Right renal pelvis (tissue), 4 donors: ENCODE results near the gene VPS26A. TPM values are rescaled to one million over a fixed set of nuclear protein-coding genes. Genes with fewer than 3 reads are reported as not detected.
"Not testable (repeated sequence)": the region's sequence is repeated elsewhere in the genome, so short reads cannot be mapped to it uniquely, and the experiment has no call there.

Experiments used
- DNase-seq, 4 donors: peaks; one replicate each; pipeline ENCODE4 v3.0.0-alpha.2; 2013; ENCODE audit warnings: low read depth in 4 of 4, low spot score in 3 of 4, missing footprints in 1 of 4
- polyA plus RNA-seq, 4 donors: library from polyadenylated mRNA; unstranded; fragments of 120-200 nt; gene quantifications; one replicate each; pipeline ENCODE4 v1.2.1, GENCODE V29; 2013; ENCODE audit not compliant: insufficient read length in 4 of 4

Gene VPS26A
- polyA plus RNA-seq, 4 donors, result 81.2 to 103 (median 99.2) TPM

DNA sequence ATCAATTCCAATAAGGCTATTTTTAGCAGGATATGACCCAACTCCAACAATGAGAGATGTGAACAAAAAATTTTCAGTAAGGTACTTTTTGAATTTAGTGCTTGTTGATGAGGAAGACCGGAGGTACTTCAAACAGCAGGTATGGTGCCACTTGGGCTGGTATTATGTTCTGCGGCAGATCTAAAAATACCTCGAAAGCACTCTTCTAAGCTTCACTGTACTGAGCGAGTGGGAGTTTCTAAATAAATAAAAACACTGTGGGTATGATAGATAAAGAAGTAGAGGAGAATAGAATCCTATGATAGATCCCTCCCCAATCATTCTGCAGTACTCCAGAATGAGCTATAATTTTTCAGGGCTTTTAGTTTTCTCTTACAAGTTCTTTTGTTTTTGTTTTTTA, 44.5 kb downstream of the VPS26A start:
- no peak for DNase-seq

- no peak for DNase-seq
These were observed 48.4 kb downstream of the VPS26A start for GRCh38 chr10:69172241-69172982.

DNA sequence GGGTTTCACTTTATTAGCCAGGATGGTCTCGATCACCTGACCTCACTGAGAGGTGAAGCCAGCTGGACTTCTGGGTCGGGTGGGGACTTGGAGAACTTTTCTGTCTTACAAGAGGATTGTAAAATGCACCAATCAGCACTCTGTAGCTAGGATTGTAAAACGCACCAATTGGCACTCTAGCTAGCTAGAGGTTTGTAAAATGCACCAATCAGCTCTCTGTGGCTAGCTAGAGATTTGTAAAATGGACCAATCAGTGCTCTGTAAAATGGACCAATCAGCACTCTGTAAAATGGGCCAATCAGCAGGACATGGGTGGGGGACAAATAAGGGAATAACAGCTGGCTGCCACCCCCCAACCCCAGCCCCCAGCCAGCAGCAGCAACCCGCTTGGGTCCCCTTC, 51.3 kb downstream of the VPS26A start:
- not testable (repeated sequence) for DNase-seq

GRCh38 chr10:69176823-69177222, 52.8 kb downstream of the VPS26A start:
- no peak for DNase-seq

DNA sequence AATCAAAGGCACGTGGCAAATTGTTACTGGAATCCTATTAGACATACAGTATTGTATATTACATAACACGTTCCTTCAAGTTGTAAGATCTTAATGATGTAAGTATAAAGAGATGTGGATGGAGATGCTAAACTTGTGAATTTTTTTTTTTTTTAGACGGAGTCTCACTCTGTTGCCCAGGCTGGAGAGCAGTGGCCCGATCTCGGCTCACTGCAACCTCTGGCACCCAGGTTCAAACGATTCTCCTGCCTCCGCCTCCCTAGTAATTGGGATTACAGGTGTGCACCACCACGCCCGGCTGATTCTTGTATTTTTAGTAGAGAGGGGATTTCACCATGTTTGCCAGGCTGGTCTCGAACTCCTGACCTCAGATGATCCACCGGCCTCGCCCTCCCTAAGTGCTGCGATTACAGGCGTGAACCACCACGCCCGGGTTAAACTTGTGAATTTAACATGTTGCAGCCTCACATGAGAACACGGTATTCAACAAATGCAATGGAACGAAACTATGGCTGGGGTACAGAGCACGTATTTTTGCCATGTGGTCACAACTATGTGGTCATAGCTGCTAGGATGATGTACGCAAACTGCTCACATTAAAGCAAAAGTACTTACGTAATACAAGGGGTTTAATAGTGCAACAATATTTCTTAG, 55.2 kb downstream of the VPS26A start:
- DNase-seq, result no peak

DNA sequence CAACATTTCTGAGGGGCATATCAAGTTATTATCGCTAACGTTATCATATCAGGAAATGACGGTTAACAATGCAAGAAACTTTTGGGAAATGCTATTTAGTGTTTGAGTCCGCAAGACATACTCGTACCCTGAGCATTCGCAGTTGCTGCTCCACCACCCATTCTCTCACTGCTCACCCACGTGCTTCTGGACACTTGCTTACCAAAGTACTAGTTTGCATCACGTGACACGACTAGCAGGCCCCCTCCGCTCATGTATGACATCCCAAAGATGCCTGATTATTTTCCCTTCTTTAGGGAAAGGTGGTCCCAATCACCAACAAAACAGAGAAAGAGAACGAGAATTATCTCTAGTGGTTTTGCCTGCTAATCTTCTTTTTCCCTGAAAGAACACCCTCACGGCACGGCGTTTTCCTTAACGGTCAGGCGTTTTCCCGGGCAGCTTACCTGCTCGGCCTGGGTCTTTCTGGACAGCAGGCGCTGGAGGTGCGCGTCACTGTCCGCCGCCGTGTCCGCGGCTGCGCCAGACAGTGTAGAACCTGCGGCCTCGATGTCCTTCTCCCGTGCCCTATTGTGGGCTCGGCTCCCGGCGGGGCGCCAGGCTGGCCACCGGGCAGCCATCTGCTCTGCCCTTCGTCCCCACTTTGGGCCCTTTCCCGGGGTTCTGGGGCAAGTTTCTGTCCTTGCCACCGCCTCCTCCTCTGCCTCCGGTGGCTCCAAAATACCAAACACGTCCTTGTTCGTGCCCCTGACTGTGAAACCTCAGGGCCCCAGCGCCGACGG, 56.0 kb downstream of the VPS26A start, which contains the start of gene SUPV3L1:
Gene SUPV3L1, plus strand, starts transcription at position 492 of the 782 bp plus-strand sequence. Its CDS starts 58 bp downstream, at position 550.
- DNase-seq, result peak; percentile 88 to 92 (median 91)

DNA sequence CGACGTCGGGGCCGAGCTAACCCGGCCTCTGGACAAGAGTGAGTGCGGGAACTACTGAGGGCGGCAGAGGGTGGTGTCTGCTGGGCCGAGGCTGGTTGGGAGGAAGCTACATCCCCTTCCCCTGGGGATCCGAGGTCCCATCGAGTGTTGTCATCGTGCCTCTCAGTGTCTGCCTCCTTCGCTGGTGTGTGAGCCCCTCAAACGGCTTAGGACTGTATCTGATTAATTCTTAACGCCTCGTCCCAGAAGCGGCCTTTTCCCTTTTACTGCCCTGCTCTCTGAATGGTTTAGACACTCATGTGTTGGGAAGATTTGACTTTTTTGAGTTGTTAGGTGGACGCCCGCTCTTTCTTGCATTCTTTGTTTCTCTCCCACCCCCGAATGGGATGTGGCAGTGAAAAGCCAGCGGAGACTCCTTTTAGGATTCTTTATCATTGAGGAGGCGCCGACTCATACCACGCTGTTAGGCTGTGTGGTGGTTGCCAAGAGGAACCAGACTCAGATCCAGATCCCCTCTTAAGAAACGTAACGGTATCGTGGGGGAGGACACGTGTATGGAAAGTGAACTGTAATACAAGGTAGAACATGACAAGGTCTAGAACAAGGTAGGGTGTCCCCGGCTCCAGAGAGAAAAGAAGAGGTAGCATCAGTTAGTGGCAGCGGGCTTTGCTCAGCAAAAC, 56.7 kb downstream of the VPS26A start:
- DNase-seq, result peak in 1 of 4 donors; percentile 1

- no peak for DNase-seq
These were observed 57.5 kb downstream of the VPS26A start for GRCh38 chr10:69181433-69181832.

GRCh38 chr10:69182005-69182404, 58.0 kb downstream of the VPS26A start:
- DNase-seq, result no peak

- DNase-seq, result no peak
These were observed 62.5 kb downstream of the VPS26A start for GRCh38 chr10:69186524-69186923.

DNA sequence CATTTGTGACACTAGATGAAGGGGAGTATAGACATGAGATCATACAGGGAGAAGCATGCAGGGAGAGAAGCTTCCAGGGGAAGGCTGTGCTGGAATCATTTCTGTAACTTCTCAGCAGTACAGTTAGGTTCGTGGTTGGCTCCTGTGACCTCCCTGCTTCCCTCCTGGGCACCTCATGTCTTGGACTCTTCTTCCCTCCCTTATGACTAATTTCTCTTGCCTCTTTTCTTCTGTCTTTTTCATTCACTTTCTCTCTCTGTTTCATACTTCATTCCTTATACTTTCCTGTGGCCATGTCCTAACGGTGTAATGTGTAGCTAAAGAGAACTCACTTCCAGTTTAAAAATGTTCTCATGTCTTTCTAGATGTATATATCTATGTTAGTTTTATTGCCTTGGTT, 77.1 kb downstream of the VPS26A start:
- no peak for DNase-seq

DNA sequence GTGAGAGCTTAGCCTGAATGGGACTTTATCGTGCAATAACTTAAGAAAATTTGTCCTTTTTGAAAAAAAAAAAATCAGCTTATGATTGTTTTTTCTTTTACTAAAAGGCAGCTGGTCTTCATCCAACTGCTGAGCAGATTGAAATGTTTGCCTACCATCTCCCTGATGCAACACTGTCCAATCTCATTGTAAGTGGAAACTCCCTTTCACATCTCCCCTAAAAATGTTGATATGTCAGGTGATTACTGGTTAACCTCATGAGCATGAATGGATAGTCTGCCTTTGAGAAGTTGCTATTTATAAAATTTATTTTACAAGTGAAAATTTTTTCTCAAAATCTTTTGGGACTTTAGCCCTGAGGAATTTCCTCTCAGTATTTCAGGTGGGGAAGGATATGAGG, 78.4 kb downstream of the VPS26A start:
- no peak for DNase-seq

GRCh38 chr10:69208761-69209160, 84.8 kb downstream of the VPS26A start:
- DNase-seq, result no peak

- DNase-seq, result no peak
These were observed 86.0 kb downstream of the VPS26A start for GRCh38 chr10:69209787-69210484.

- no peak for DNase-seq
These were observed 87.1 kb downstream of the VPS26A start for GRCh38 chr10:69211104-69211503.

- no peak for DNase-seq
These were observed 87.5 kb downstream of the VPS26A start for GRCh38 chr10:69211524-69211923.

GRCh38 chr10:69213591-69214311, 89.8 kb downstream of the VPS26A start:
- DNase-seq, result no peak

DNA sequence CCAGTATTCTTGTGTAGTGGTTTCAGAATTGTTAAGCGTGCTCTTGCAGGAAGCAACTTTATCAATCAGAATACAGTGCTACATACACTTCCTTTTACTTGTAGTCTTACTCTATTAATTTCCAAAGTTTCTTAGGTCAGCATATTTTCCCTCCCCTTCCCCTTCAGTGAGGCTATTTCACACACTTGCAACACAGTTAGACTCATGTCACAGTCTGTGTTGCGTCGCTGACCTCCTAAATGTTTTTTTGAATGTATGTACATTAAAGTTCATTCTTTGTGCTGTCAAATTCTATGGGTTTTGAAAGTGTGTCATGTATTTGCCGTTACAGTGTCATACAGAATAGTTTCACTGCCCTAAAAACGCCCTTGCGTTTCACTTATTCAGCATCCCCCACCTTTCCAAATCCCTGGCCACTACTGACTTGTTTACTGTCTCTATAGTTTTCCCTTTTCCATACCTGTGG, 90.7 kb downstream of the VPS26A start:
- no peak for DNase-seq

DNA sequence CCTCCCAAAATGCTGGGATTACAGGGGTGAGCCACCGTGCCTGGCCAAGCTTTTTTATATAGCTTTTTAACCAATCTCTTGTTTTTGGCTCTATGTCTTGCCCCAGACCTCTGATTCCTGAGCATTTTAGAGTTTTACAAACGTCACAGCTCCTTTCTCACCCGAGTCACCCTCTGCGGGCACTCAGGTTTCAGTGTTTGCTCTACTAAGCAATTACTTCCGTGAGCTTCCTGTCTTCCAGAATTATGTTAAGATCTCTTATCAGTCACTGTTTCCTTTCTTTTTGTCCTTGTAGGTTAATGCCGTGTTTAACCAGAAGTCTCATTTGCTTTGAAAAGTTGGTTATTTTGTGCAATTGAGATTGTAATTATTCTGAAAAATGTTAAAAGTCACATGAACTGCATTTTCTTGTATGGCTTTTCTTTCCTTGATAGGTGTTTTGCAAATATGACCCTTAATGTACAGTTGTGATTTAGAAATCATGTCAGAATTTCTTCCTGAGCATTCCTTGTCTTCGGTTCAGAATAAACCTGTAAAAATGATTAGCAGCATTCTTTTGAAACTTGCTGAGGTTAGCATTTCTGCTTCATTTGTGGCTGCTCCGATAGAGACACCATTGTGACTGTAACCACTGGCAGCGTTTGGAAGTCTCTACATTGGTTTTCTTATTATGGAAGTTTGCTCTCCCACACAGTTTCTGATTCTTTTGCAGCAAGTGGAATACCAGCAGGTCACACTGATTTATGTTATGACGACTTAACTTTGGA, 91.6 kb downstream of the VPS26A start:
- no peak for DNase-seq
